OCI-LY3 (cell line): ENCODE results near the gene MCC.

Source experiments
- H2AFZ ChIP-seq: fragments of 200-600, 300-600 bp; shearing (Covaris generic); 2 replicates; pipeline ENCODE4 v1.6.0; 2014; ENCODE audit warnings: antibody characterized with exemption, low read depth, low read length
- H3K27ac ChIP-seq: fragments of 200-600, 300-600 bp; sonication (generic); 2 replicates; pipeline ENCODE4 v1.5.1; 2014; ENCODE audit warnings: mild to moderate bottlenecking, low read length, moderate library complexity, mixed read lengths
- H3K27me3 ChIP-seq: fragments of 200-600, 300-600 bp; sonication (generic); 2 replicates; pipeline ENCODE4 v1.6.1; 2014; ENCODE audit warnings: low read depth, low read length, mixed read lengths
- H3K36me3 ChIP-seq: fragments of 200-600, 300-600 bp; sonication (generic); replicated peaks from 2 replicates; pipeline ENCODE3; 2014; ENCODE audit warnings: low read depth, low read length, mixed read lengths
- H3K4me1 ChIP-seq: fragments of 300-600, 200-600 bp; sonication (generic); 2 replicates; pipeline ENCODE4 v1.6.1; 2014; ENCODE audit warnings: low read length, mixed read lengths
- H3K4me2 ChIP-seq: fragments of 200-600, 300-600 bp; sonication (generic); 2 replicates; pipeline ENCODE4 v1.6.1; 2014; ENCODE audit warnings: low read length, mixed read lengths
- H3K4me3 ChIP-seq: fragments of 300-600, 200-600 bp; sonication (generic); 2 replicates; pipeline ENCODE4 v1.5.1; 2014; ENCODE audit warnings: antibody characterized with exemption, mild to moderate bottlenecking, low read length, moderate library complexity
- H3K79me2 ChIP-seq: fragments of 300-600, 200-600 bp; shearing (Covaris generic); 2 replicates; pipeline ENCODE4 v1.6.1; 2014; ENCODE audit warnings: mild to moderate bottlenecking, low read length, mixed read lengths
- H3K9ac ChIP-seq: fragments of 300-600, 200-600 bp; shearing (Covaris generic); 2 replicates; pipeline ENCODE4 v1.6.0; 2014; ENCODE audit warnings: mild to moderate bottlenecking, low read length, moderate library complexity
- H3K9me3 ChIP-seq: fragments of 200-600, 300-600 bp; shearing (Covaris generic); 2 replicates; pipeline ENCODE4 v1.6.1; 2014; ENCODE audit warnings: low read length, mixed read lengths; ENCODE audit not compliant: insufficient read depth
- H4K20me1 ChIP-seq: fragments of 200-600, 300-600 bp; sonication (generic); 2 replicates; pipeline ENCODE4 v1.6.1; 2016; ENCODE audit warnings: low read length, mixed read lengths; ENCODE audit not compliant: insufficient read depth
- EZH2phosphoT487 ChIP-seq: fragments of 200-600 bp; shearing (Covaris generic); IDR thresholded peaks from 2 replicates; pipeline ENCODE4 v1.6.1; 2018; ENCODE audit warnings: antibody characterized with exemption, mixed run types, low read depth
- TF ChIP-seq, protein P1 (sequence below): fragments of 200-600, 300-600 bp; sonication (generic); IDR thresholded peaks from 2 replicates; pipeline ENCODE4 v1.5.1; 2014; ENCODE audit warnings: antibody characterized with exemption, low read length, low read depth

MCC gene

DNA sequence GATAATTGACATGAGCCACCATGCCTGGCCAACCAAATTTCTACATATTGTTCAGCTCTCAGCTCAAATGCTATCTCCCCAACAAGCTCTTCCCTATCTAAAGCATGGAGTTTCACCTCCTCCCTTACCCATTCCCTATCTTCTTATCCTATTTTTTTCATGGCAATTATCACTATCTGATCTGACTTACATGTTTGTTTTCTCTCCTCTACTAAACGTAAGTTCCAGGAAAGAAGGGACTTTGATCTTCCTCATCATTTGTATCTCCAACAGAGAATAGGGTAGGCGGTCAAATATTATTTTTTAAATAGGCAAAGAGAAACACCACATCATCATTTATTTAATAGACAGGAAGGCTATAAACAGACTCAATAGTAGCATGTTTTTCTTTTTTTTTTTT is 381.4 kb downstream of the MCC start:
- no peak overlapping the region for H2AFZ ChIP-seq
- H3K4me1 ChIP-seq, result no peaks in the 10 kb centered on the region
- H3K27me3 ChIP-seq, result no peaks in the 10 kb centered on the region
- no peaks in the 10 kb centered on the region for H4K20me1 ChIP-seq
- H3K79me2 ChIP-seq, result no peaks in the 10 kb centered on the region
- no peak overlapping the region for H3K27ac ChIP-seq
- H3K9me3 ChIP-seq, result no peaks in the 10 kb centered on the region
- no peak overlapping the region for H3K4me3 ChIP-seq
- no peak overlapping the region for H3K4me2 ChIP-seq
- H3K36me3 ChIP-seq, result no peaks in the 10 kb centered on the region
- H3K9ac ChIP-seq, result no peak overlapping the region
- TF ChIP-seq, protein P1, sequence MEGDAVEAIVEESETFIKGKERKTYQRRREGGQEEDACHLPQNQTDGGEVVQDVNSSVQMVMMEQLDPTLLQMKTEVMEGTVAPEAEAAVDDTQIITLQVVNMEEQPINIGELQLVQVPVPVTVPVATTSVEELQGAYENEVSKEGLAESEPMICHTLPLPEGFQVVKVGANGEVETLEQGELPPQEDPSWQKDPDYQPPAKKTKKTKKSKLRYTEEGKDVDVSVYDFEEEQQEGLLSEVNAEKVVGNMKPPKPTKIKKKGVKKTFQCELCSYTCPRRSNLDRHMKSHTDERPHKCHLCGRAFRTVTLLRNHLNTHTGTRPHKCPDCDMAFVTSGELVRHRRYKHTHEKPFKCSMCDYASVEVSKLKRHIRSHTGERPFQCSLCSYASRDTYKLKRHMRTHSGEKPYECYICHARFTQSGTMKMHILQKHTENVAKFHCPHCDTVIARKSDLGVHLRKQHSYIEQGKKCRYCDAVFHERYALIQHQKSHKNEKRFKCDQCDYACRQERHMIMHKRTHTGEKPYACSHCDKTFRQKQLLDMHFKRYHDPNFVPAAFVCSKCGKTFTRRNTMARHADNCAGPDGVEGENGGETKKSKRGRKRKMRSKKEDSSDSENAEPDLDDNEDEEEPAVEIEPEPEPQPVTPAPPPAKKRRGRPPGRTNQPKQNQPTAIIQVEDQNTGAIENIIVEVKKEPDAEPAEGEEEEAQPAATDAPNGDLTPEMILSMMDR, result no peak
- TF ChIP-seq EZH2phosphoT487, result no peak

DNA sequence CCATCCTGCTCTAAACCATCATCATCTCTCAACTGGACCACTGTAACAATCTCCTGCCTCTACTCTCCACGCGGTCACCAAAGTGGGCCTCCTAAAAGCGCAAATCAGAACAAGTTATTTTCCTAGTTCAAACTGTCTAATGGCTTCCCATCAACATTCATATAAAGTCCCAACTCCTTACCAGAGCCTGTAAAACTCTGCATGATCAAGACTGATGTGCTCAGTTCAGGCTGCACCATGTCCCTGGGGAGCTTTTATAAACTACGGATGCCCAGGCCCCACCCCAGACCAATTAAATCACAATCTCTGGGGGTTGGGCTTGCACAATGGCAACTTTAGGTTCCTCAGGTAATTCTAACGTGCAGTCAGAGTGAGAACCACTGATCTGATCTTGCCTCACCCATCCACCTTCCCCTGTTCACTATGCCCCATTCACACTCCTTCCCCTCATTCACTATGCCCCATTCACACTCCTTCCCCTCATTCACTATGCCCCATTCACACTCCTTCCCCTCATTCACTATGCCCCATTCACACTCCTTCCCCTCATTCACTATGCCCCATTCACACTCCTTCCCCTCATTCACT is 382.5 kb downstream of the MCC start:
- H4K20me1 ChIP-seq, result no peaks in the 10 kb centered on the region
- no peak overlapping the region for H3K4me3 ChIP-seq
- H3K9me3 ChIP-seq, result no peaks in the 10 kb centered on the region
- TF ChIP-seq, protein P1, result no peak
- TF ChIP-seq EZH2phosphoT487, result no peak
- H3K9ac ChIP-seq, result no peak overlapping the region
- no peak overlapping the region for H3K4me2 ChIP-seq
- no peak overlapping the region for H3K27ac ChIP-seq
- H3K27me3 ChIP-seq, result no peaks in the 10 kb centered on the region
- H3K36me3 ChIP-seq, result no peaks in the 10 kb centered on the region
- H2AFZ ChIP-seq, result no peak overlapping the region
- H3K79me2 ChIP-seq, result no peaks in the 10 kb centered on the region
- no peaks in the 10 kb centered on the region for H3K4me1 ChIP-seq

DNA sequence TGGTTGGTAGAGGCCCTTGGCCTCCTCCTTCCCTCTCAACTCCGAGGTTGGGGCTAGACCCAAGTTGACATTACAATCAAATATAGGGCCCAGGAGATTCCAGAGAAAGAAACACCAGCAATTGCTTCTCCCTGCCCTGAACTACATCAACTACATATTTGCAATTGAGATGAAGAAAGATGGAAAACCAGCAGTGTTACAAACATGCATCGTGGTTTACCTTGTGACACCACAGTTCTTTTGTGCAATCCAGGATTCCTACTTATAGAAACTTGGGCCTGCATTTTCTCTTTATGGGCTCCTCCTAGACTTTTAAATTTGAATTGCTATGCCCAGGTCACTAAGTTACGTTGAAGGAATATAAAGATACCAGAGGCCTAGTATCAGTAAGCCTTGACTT is 384.9 kb downstream of the MCC start:
- H3K27me3 ChIP-seq, result no peaks in the 10 kb centered on the region
- H3K4me1 ChIP-seq, result no peaks in the 10 kb centered on the region
- no peak overlapping the region for H2AFZ ChIP-seq
- no peaks in the 10 kb centered on the region for H3K36me3 ChIP-seq
- H3K79me2 ChIP-seq, result no peaks in the 10 kb centered on the region
- TF ChIP-seq EZH2phosphoT487, result no peak
- TF ChIP-seq, protein P1, result no peak
- no peaks in the 10 kb centered on the region for H4K20me1 ChIP-seq
- no peak overlapping the region for H3K4me3 ChIP-seq
- H3K9me3 ChIP-seq, result no peaks in the 10 kb centered on the region
- H3K27ac ChIP-seq, result no peak overlapping the region
- no peak overlapping the region for H3K9ac ChIP-seq
- H3K4me2 ChIP-seq, result no peak overlapping the region

DNA sequence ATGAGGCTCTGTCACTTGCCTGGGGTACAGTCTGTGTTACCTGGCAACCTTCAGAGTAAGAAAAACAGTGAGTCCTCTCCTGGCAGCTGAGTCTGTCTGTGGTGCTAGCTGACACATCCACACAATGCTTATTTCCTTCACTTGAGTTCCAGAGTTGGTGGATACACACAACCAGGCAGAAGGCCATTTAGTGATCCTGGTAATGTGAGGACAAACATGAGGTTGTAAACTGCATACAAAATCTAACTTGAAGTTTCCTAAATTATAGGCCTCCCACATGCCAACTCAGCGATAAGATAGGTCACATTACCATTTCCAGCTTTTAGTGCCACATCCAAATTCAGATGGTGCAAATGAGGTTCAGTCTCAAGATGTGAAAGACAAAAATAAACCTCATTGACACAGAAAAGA is 386.1 kb downstream of the MCC start:
- H3K79me2 ChIP-seq, result no peaks in the 10 kb centered on the region
- no peaks in the 10 kb centered on the region for H4K20me1 ChIP-seq
- no peaks in the 10 kb centered on the region for H3K36me3 ChIP-seq
- no peaks in the 10 kb centered on the region for H3K9me3 ChIP-seq
- H3K9ac ChIP-seq, result no peak overlapping the region
- no peak overlapping the region for H3K4me2 ChIP-seq
- H3K27ac ChIP-seq, result no peak overlapping the region
- H3K27me3 ChIP-seq, result no peaks in the 10 kb centered on the region
- TF ChIP-seq, protein P1, result no peak
- no peak for TF ChIP-seq EZH2phosphoT487
- no peak overlapping the region for H2AFZ ChIP-seq
- no peaks in the 10 kb centered on the region for H3K4me1 ChIP-seq
- no peak overlapping the region for H3K4me3 ChIP-seq
